H9 (cell line): ENCODE measurements around the gene SPACA5B. TPM values are rescaled to one million over a fixed set of nuclear protein-coding genes. Genes with fewer than 3 reads are reported as not detected.
"Not testable (repeated sequence)": the region's sequence is repeated elsewhere in the genome, so short reads cannot be mapped to it uniquely, and the experiment has no call there.

Experiments used
- DNase-seq: peaks from one replicate; pipeline ENCODE4 v3.0.0-alpha.2; 2017
- H2AFZ ChIP-seq: one replicate; pipeline ENCODE4 v1.6.1; 2013; ENCODE audit warnings: mild to moderate bottlenecking, low read length, control low read depth, moderate library complexity
- H2AK5ac ChIP-seq: 2 replicates; pipeline ENCODE4 v1.6.1; 2013; ENCODE audit warnings: low read length, control low read depth, mixed read lengths; ENCODE audit not compliant: insufficient read length
- H2BK120ac ChIP-seq: one replicate; pipeline ENCODE4 v1.6.1; 2013; ENCODE audit warnings: low read depth, mild to moderate bottlenecking, low read length, control low read depth, inconsistent platforms; ENCODE audit not compliant: poor library complexity, severe bottlenecking
- H2BK12ac ChIP-seq: 2 replicates; pipeline ENCODE4 v1.6.1; 2013; ENCODE audit warnings: low read length, control low read depth, mixed read lengths, low read depth; ENCODE audit not compliant: insufficient read length
- H2BK15ac ChIP-seq: 2 replicates; pipeline ENCODE4 v1.6.1; 2013; ENCODE audit warnings: low read depth, low read length, control low read depth
- H2BK20ac ChIP-seq: one replicate; pipeline ENCODE4 v1.6.1; 2013; ENCODE audit warnings: low read depth, mild to moderate bottlenecking, low read length, control low read depth, inconsistent platforms; ENCODE audit not compliant: poor library complexity, severe bottlenecking
- H2BK5ac ChIP-seq: 2 replicates; pipeline ENCODE4 v1.6.1; 2013; ENCODE audit warnings: low read length, control low read depth, mixed read lengths; ENCODE audit not compliant: insufficient read length
- H3K14ac ChIP-seq: 2 replicates; pipeline ENCODE4 v1.6.1; 2013; ENCODE audit warnings: low read length, control low read depth; ENCODE audit not compliant: insufficient read depth
- H3K18ac ChIP-seq: 2 replicates; pipeline ENCODE4 v1.6.1; 2013; ENCODE audit warnings: low read depth, mild to moderate bottlenecking, mixed read lengths, low read length, control low read depth; ENCODE audit not compliant: insufficient read length
- H3K23ac ChIP-seq: 2 replicates; pipeline ENCODE4 v1.6.1; 2013; ENCODE audit warnings: low read length, control low read depth, mixed read lengths, low read depth; ENCODE audit not compliant: insufficient read length
- H3K23me2 ChIP-seq: 2 replicates; pipeline ENCODE4 v1.6.1; 2013; ENCODE audit warnings: low read depth, mild to moderate bottlenecking, mixed read lengths, low read length, control low read depth; ENCODE audit not compliant: insufficient read length, poor library complexity, severe bottlenecking
- H3K27ac ChIP-seq: 2 replicates; pipeline ENCODE4 v1.5.1; 2013; ENCODE audit warnings: low read length, control low read depth, mixed read lengths, low read depth; ENCODE audit not compliant: insufficient read length
- H3K27me3 ChIP-seq: 2 replicates; pipeline ENCODE4 v1.6.1; 2013; ENCODE audit warnings: low read length, control low read depth, inconsistent platforms; ENCODE audit not compliant: insufficient read depth
- H3K4ac ChIP-seq: 2 replicates; pipeline ENCODE4 v1.6.1; 2013; ENCODE audit warnings: low read depth, mild to moderate bottlenecking, control low read depth, inconsistent platforms, low read length, moderate library complexity
- H3K4me1 ChIP-seq: 2 replicates; pipeline ENCODE4 v1.6.1; 2013; ENCODE audit warnings: low read length, control low read depth, inconsistent platforms; ENCODE audit not compliant: insufficient read depth
- H3K4me2 ChIP-seq: 2 replicates; pipeline ENCODE4 v1.6.1; 2013; ENCODE audit warnings: low read length, control low read depth, mixed read lengths; ENCODE audit not compliant: insufficient read length, insufficient read depth
- H3K56ac ChIP-seq: 2 replicates; pipeline ENCODE4 v1.6.1; 2013; ENCODE audit warnings: low read depth, mild to moderate bottlenecking, mixed read lengths, low read length, control low read depth; ENCODE audit not compliant: insufficient read length
- H3K79me1 ChIP-seq: 2 replicates; pipeline ENCODE4 v1.6.1; 2013; ENCODE audit warnings: low read depth, mild to moderate bottlenecking, moderate library complexity, low read length, control low read depth, inconsistent platforms; ENCODE audit not compliant: insufficient read depth, poor library complexity, severe bottlenecking
- H3K79me2 ChIP-seq: 2 replicates; pipeline ENCODE4 v1.6.1; 2013; ENCODE audit warnings: low read length, control low read depth, inconsistent platforms; ENCODE audit not compliant: insufficient read depth
- H3K9ac ChIP-seq: 2 replicates; pipeline ENCODE4 v1.6.1; 2013; ENCODE audit warnings: low read length, control low read depth, mixed read lengths; ENCODE audit not compliant: insufficient read length; ENCODE audit errors: extremely low read depth
- H3K9me3 ChIP-seq: one replicate; pipeline ENCODE4 v1.6.1; 2013; ENCODE audit warnings: low read depth, low read length, inconsistent platforms; ENCODE audit not compliant: control insufficient read depth
- H3T11ph ChIP-seq: one replicate; pipeline ENCODE4 v1.6.1; 2013; ENCODE audit warnings: mild to moderate bottlenecking, low read length, control low read depth, inconsistent platforms
- H4K20me1 ChIP-seq: one replicate; pipeline ENCODE4 v1.6.1; 2013; ENCODE audit not compliant: control insufficient read depth, insufficient read length, insufficient read depth
- H4K5ac ChIP-seq: 2 replicates; pipeline ENCODE4 v1.6.1; 2013; ENCODE audit warnings: low read depth, mild to moderate bottlenecking, mixed read lengths, low read length, control low read depth; ENCODE audit not compliant: insufficient read length
- H4K8ac ChIP-seq: replicated peaks from 2 replicates; pipeline ENCODE4 v1.6.1; 2013; ENCODE audit warnings: low read length, control low read depth, mixed read lengths, low read depth; ENCODE audit not compliant: insufficient read length
- H4K91ac ChIP-seq: 2 replicates; pipeline ENCODE4 v1.6.1; 2013; ENCODE audit warnings: low read depth, mild to moderate bottlenecking, moderate library complexity, mixed read lengths, low read length, control low read depth; ENCODE audit not compliant: insufficient read length
- H3K27ac Mint-ChIP-seq, 3 experiments: 2 replicates in 2 of 3; 3 replicates in 1 of 3; pipeline ENCODE4 v1.8.0; 2020 to 2021; ENCODE audit warnings: mixed read lengths in 3 of 3, mild to moderate bottlenecking in 1 of 3, moderate library complexity in 1 of 3
- H3K27me3 Mint-ChIP-seq: 2 replicates; pipeline ENCODE4 v1.8.0; 2021; ENCODE audit warnings: low read depth, mild to moderate bottlenecking, moderate library complexity, mixed read lengths
- H3K36me3 Mint-ChIP-seq, 3 experiments: 2 replicates in 2 of 3; 3 replicates in 1 of 3; pipeline ENCODE4 v1.8.0; 2020 to 2021; ENCODE audit warnings: low read depth in 3 of 3, mixed read lengths in 3 of 3; ENCODE audit not compliant: insufficient read depth in 1 of 3
- H3K4me1 Mint-ChIP-seq, 2 experiments: 2 replicates each; pipeline ENCODE4 v1.8.0; 2020; ENCODE audit warnings: mixed read lengths in 2 of 2
- H3K4me3 Mint-ChIP-seq, 2 experiments: 2 replicates in 1 of 2; 3 replicates in 1 of 2; pipeline ENCODE4 v1.8.0; 2020 to 2021; ENCODE audit warnings: mild to moderate bottlenecking in 2 of 2, mixed read lengths in 2 of 2, moderate library complexity in 1 of 2
- H3K9me3 Mint-ChIP-seq, 2 experiments: 2 replicates in 1 of 2; 3 replicates in 1 of 2; pipeline ENCODE4 v1.8.0; 2020; ENCODE audit warnings: mild to moderate bottlenecking in 2 of 2, mixed read lengths in 2 of 2, moderate library complexity in 1 of 2
- CTCF ChIP-seq: fragments of 200-600 bp; sonication (generic); conservative IDR thresholded peaks from 3 replicates; pipeline ENCODE4 v1.8.0; 2021; ENCODE audit warnings: antibody characterized with exemption, mild to moderate bottlenecking
- WGBS: extraction: QIAGEN DNeasy Blood & Tissue Kit; methylation state at CpG from one replicate; pipeline ENCODE4 v1.1.7; 2013; ENCODE audit warnings: missing lambda C conversion rate, low lambda C conversion rate, mixed read lengths; ENCODE audit not compliant: insufficient read length; ENCODE audit errors: extremely low coverage; 5-methylcytosine and 5-hydroxymethylcytosine counted together
- total RNA-seq: library from RNA; stranded (reverse); gene quantifications from 2 replicates; pipeline ENCODE4 v1.2.1, GENCODE V29; 2021

SPACA5B gene
- total RNA-seq, 1 experiment from 2014 or later, result not detected

- DNase-seq, result no peak
- Histone ChIP-seq H3K9ac (no peak overlapping the region), H2BK20ac (no peak overlapping the region), H3K79me1 (no peaks in the 10 kb centered on the region), H3K27ac (no peak overlapping the region), H2BK15ac (no peak overlapping the region), H3K79me2 (no peaks in the 10 kb centered on the region), H3K9me3 (peaks cover 19% of the 10 kb centered on the region), H2BK5ac (no peak overlapping the region), H3K27me3 (no peaks in the 10 kb centered on the region), H2BK12ac (no peak overlapping the region), H3K23me2 (no peaks in the 10 kb centered on the region), H4K5ac (no peak overlapping the region), H3K14ac (no peak overlapping the region), H3K4ac (no peak overlapping the region), H2AK5ac (no peak overlapping the region), H4K91ac (no peak overlapping the region), H3K23ac (no peak overlapping the region), H4K20me1 (no peaks in the 10 kb centered on the region), H3K4me2 (no peak overlapping the region), H4K8ac (no peak overlapping the region), H2AFZ (no peak overlapping the region), H2BK120ac (no peak overlapping the region), H3K4me1 (no peaks in the 10 kb centered on the region), H3T11ph (no peak overlapping the region), H3K18ac (no peak overlapping the region), H3K56ac (no peak overlapping the region)
- peaks cover 73 to 78% of the 10 kb centered on the region in 2 experiments for H3K9me3 Mint-ChIP-seq
- no peak overlapping the region for H3K27ac Mint-ChIP-seq
- TF ChIP-seq CTCF, result no peak
- H3K36me3 Mint-ChIP-seq, result peaks cover 0 to 4% (median 3%) of the 10 kb centered on the region in 3 experiments; a peak in 1 of 7 replicates
- peaks cover 3% of the 10 kb centered on the region; the same call in 1 of the 2 replicates for H3K27me3 Mint-ChIP-seq
- WGBS, result no CpG with 5 or more reads among the region's 6 CpGs
- H3K4me1 Mint-ChIP-seq, result no peaks in the 10 kb centered on the region
- H3K4me3 Mint-ChIP-seq, result no peak overlapping the region
Measured at GRCh38 chrX:48107717-48108116, 22.7 kb upstream of the SPACA5B start.

GRCh38 chrX:48125286-48125685, 5.1 kb upstream of the SPACA5B start:
- not testable (repeated sequence) for H3K23ac ChIP-seq, H3K4me1 ChIP-seq, H3K79me2 ChIP-seq, H4K8ac ChIP-seq, H3K27ac ChIP-seq, H3K18ac ChIP-seq, H2BK120ac ChIP-seq, H3K14ac ChIP-seq, H3K4ac ChIP-seq, H3T11ph ChIP-seq, H3K4me1 Mint-ChIP-seq, H3K27me3 Mint-ChIP-seq, H3K27me3 ChIP-seq, H3K36me3 Mint-ChIP-seq, H3K4me2 ChIP-seq, H3K9ac ChIP-seq, H4K20me1 ChIP-seq, H4K91ac ChIP-seq, H2BK5ac ChIP-seq, H3K4me3 Mint-ChIP-seq, H2BK12ac ChIP-seq, H2BK15ac ChIP-seq, H2BK20ac ChIP-seq, H3K79me1 ChIP-seq, H4K5ac ChIP-seq, H2AK5ac ChIP-seq, H3K23me2 ChIP-seq, H2AFZ ChIP-seq, DNase-seq, H3K27ac Mint-ChIP-seq, H3K56ac ChIP-seq
- H3K9me3 ChIP-seq, result peaks cover 10% of the 10 kb centered on the region
- peaks cover 58 to 63% of the 10 kb centered on the region in 2 experiments for H3K9me3 Mint-ChIP-seq
- no CpG with 5 or more reads among the region's 10 CpGs for WGBS
